ENCODE data around the gene FLNC. TPM values are rescaled to one million over a fixed set of nuclear protein-coding genes. Genes with fewer than 3 reads are reported as not detected.

The FLNC gene
- total and polyA plus RNA-seq, 2 of the 4 experiments (the other 2 are of a cell fraction), result 116 to 154 TPM

GRCh38 chr7:128854396-128854795 is 24.2 kb downstream of the FLNC start:
- H2BK15ac ChIP-seq (ENCODE audit: low read depth, low read length), result no peak overlapping the region
- no peak overlapping the region for H3K9ac ChIP-seq (ENCODE audit: low read depth, low read length)
- H2AK5ac ChIP-seq (ENCODE audit: low read depth, low read length), result no peak overlapping the region
- POLR2A ChIA-PET (ENCODE audit: unreplicated experiment), result no interaction called here
- no peak overlapping the region for H2BK20ac ChIP-seq (ENCODE audit: low read depth, low read length)
- H4K91ac ChIP-seq (ENCODE audit: insufficient read depth, low read depth, low read length), result no peak overlapping the region
- ATAC-seq (ENCODE audit: low read depth) (no peak), DNase-seq (no peak)
- dilution Hi-C loops (cut with HindIII; ENCODE audit: low sequenced_read_pairs, unreplicated experiment) (no loop called here), in situ Hi-C loops (cut with MboI; ENCODE audit: low sequenced_read_pairs) (no loop called here), intact Hi-C loops (cut with micrococcal nuclease) (no loop called here)
- TF ChIP-seq FOS (IDR thresholded peaks at IDR 0.05; ENCODE audit: low read depth, low read length) (no peak), RFX5 (IDR thresholded peaks at IDR 0.05; ENCODE audit: low read depth, low read length) (no peak), MXI1 (IDR thresholded peaks at IDR 0.05; ENCODE audit: borderline replicate concordance, low read depth, low read length) (no peak), POLR2A (IDR thresholded peaks at IDR 0.05; ENCODE audit: low read depth, low read length) (no peak), NFE2L2 (IDR thresholded peaks at IDR 0.05; ENCODE audit: low read depth, low read length) (no peak), RCOR1 (IDR thresholded peaks at IDR 0.05; ENCODE audit: insufficient replicate concordance, low read length) (no peak), BHLHE40 (IDR thresholded peaks at IDR 0.05; ENCODE audit: low read depth, low read length) (no peak), USF2 (IDR thresholded peaks at IDR 0.05; ENCODE audit: low read depth, low read length) (no peak), RAD21 (IDR thresholded peaks at IDR 0.05; ENCODE audit: low read length) (no peak), MAZ (IDR thresholded peaks at IDR 0.05; ENCODE audit: borderline replicate concordance, low read depth, low read length) (no peak), ELK1 (IDR thresholded peaks at IDR 0.05; ENCODE audit: borderline replicate concordance, low read depth, low read length) (no peak)
- no peaks in the 10 kb centered on the region for H3K9me3 ChIP-seq (ENCODE audit: control insufficient read depth, insufficient read depth, low read length)
- H4K5ac ChIP-seq (ENCODE audit: low read depth, low read length), result no peak overlapping the region
- no TSS peak for BruUV-seq (replicated peaks)
- H3K27me3 ChIP-seq (ENCODE audit: control insufficient read depth, insufficient read depth, low read length), result no peaks in the 10 kb centered on the region
- no peak overlapping the region for H3K27ac ChIP-seq (ENCODE audit: insufficient read depth, low read length)
- H3K79me1 ChIP-seq (ENCODE audit: low read depth in 1 of 2, low read length in 2 of 2), result peaks cover 23 to 38% of the 10 kb centered on the region in 2 experiments
- peaks cover 85% of the 10 kb centered on the region for H3K36me3 ChIP-seq (ENCODE audit: control insufficient read depth, insufficient read depth, low read length)
- no peak overlapping the region for H4K8ac ChIP-seq (ENCODE audit: low read depth in 2 of 2, low read length in 2 of 2)
- no peak overlapping the region for H3K4ac ChIP-seq (ENCODE audit: low read depth, low read length)
- no peak overlapping the region for H3K4me2 ChIP-seq (ENCODE audit: low read depth, low read length)
- H3K4me1 ChIP-seq (ENCODE audit: control insufficient read depth, insufficient read depth, low read length), result no peaks in the 10 kb centered on the region
- CTCF ChIA-PET, result no interaction called here
- H2AFZ ChIP-seq (replicated peaks; ENCODE audit: low read length, poor library complexity), result no peak overlapping the region
- H2BK120ac ChIP-seq (ENCODE audit: low read depth, low read length), result no peak overlapping the region
- no peak overlapping the region for H3K23ac ChIP-seq (ENCODE audit: low read depth, low read length)
- peaks cover 50% of the 10 kb centered on the region for H4K20me1 ChIP-seq (ENCODE audit: insufficient read depth, low read length)
- no peak overlapping the region for H3K56ac ChIP-seq (ENCODE audit: extremely low read depth, insufficient read depth, low read length)
- no peak overlapping the region for H2BK5ac ChIP-seq (ENCODE audit: low read depth, low read length, poor library complexity, severe bottlenecking)
- no peak overlapping the region for H3K14ac ChIP-seq (replicated peaks; ENCODE audit: low read depth, low read length)
- no peaks in the 10 kb centered on the region for H3K9me1 ChIP-seq (ENCODE audit: insufficient read depth, low read length)
- peak overlapping the region; percentile 42 for H2AK9ac ChIP-seq (replicated peaks; ENCODE audit: low read depth, low read length, poor library complexity)
- no peak overlapping the region for H3K18ac ChIP-seq (ENCODE audit: low read depth, low read length)
- H3K4me3 ChIP-seq (ENCODE audit: insufficient read depth, low read depth, low read length), result no peak overlapping the region
- 94% methylated on average over 17 of the region's 21 CpGs; no CpG with 5 or more reads in 1 of the 2 experiments for WGBS, 2 experiments (ENCODE audit: extremely low coverage in 2 of 2, insufficient read length in 1 of 2)

Data from IMR-90 (cell line).